ENCODE results near the gene TRIM56.
"Not testable (repeated sequence)": the region's sequence is repeated elsewhere in the genome, so short reads cannot be mapped to it uniquely, and the experiment has no call there.

DNA sequence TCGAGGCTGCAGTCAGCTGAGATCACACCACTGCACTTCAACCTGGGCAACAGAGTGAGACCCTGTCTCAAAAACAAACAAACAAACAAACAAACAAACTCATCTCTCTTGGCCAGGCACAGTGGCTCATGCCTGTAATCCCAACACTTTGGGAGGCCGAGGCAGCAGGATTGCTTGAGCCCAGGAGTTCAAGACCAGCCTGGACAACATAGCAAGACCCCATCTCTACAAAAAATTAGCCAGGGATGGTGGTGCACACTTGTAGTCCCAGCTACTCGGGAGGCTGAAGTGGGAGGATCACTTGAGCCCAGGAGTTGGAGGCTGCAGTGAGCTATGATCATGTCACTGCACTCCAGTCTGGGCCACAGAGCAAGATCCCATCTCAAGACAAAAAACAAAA, 20.1 kb upstream of the TRIM56 start:
- TF ChIP-seq POLR2A (IDR thresholded peaks at IDR 0.05; ENCODE audit: low read length); GATA1 (IDR thresholded peaks at IDR 0.05; ENCODE audit: low read depth, low read length): not testable (repeated sequence)

Data from erythroblast (primary cell).